GM12874 (cell line): ENCODE results near the gene QPRT.

Experiments
- CTCF ChIP-seq: IDR thresholded peaks from 2 replicates; pipeline ENCODE4 v1.5.1; 2011; ENCODE audit warnings: low read depth, mild to moderate bottlenecking, control low read depth, low read length, moderate library complexity; ENCODE audit not compliant: insufficient read depth

The QPRT gene

DNA sequence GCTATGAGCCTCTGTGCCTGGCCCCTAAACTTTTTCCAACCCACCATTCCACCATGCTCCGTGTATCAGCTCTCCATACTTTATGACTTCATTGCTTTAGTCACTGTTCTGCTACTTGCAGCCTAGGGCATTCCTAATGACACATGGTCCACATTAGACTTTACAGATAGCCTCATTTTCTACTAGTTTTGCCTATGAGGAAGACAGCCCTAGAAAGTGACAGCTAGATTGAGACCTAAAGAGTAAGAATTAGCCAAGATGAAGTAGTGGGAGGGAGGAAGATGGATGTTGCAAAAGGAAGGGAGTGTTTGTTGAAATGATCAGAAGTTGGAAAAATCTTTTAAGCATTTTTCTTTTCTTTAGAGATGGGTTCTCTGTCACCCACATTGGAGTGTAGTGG is 55.8 kb downstream of the QPRT start:
- no peak for TF ChIP-seq CTCF

GRCh38 chr16:29736112-29736511 is 57.1 kb downstream of the QPRT start:
- 0 out of 2 replicates have a peak, but pooled peaks have one; percentile 8 for TF ChIP-seq CTCF

DNA sequence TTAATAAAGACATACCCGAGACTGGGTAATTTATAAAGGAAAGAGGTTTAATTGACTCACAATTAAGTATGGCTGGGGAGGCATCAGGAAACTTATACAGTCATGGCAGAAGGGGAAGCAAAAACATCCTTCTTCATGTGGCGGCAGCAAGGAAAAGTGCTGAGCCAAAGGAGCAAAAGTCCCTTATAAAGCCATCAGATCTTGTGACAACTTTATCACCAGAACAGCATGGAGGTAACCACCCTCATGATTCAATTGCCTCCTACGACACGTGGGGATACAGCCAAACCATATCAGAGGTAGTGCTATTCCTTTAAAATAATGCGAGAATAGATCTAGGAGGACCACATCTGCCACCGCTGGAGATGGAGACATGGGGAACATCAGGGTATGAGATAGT is 57.8 kb downstream of the QPRT start:
- TF ChIP-seq CTCF = no peak

DNA sequence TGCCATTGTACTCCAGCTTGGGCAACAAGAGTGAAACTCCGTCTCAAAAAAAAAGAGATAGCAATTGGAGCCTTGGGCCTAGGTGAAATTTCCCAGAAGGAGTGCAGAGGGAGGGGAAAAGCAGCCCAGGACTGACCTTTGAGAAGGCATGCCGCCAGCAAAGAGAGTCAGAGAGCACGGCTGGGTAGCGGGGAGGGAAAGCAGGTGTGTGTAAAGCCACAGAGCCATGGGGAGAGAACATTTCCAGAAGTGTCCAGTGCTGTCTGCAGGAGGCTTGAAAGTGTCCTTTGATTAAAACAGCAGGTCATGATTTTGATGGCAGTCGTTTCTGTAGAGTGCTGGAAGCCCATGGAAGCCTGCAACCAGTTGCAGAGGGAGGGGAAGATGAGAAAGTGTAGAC is 58.7 kb downstream of the QPRT start:
- no peak for TF ChIP-seq CTCF

- TF ChIP-seq CTCF = no peak
Observed at GRCh38 chr16:29738514-29738913, 59.5 kb downstream of the QPRT start.

GRCh38 chr16:29742683-29743275 is 63.8 kb downstream of the QPRT start:
- no peak for TF ChIP-seq CTCF

DNA sequence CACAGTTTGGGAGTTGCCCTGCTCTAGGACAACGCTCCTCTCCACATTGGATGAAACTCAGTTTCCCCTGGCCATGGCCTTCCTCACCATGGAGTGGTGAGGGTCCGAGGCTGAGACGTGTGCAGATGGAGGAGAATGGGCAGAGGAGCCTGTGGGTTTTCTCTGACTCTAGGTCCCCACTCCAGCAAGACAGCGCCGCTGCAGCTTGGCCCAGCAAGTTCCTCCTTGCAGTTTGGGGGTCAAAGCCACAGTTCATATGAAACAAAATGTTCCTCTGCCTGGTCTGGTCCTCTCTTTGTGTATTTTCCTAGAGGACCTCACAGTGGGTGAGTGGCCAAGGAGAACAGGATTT is 64.5 kb downstream of the QPRT start:
- no peak for TF ChIP-seq CTCF
